ENCODE data around the gene BCL6. TPM values are rescaled to one million over a fixed set of nuclear protein-coding genes. Genes with fewer than 3 reads are reported as not detected.

BCL6 gene
- total and polyA plus RNA-seq, 2 donors (not counting 1 experiment from before 2014, with no cell fraction given): 21.2 to 48.2 TPM

GRCh38 chr3:187673012-187673411, 72.3 kb downstream of the BCL6 start:
- Histone ChIP-seq H3K79me2 (ENCODE audit: control insufficient read depth, insufficient read depth, low read length) (no peaks in the 10 kb centered on the region), H3K4me1 (ENCODE audit: control insufficient read depth in 2 of 2, insufficient read depth in 2 of 2, low read length in 2 of 2) (no peaks in the 10 kb centered on the region), H3K9ac (ENCODE audit: low read length) (no peak overlapping the region), H3K4me2 (replicated peaks; ENCODE audit: low read depth, low read length, poor library complexity, severe bottlenecking) (no peak overlapping the region), H3K27ac (ENCODE audit: low read length in 2 of 2) (no peak overlapping the region), H3K27me3 (replicated peaks in 1 of 4; ENCODE audit: control extremely low read depth in 1 of 4, control insufficient read depth in 3 of 4, insufficient read depth in 4 of 4, low read length in 3 of 4) (peaks cover 0 to 30% (median 21%) of the 10 kb centered on the region in 4 experiments), H3K4me3 (ENCODE audit: control extremely low read depth in 1 of 5, extremely low read depth in 1 of 5, insufficient read depth in 1 of 5, low read depth in 2 of 5, low read length in 4 of 5) (no peak overlapping the region), H3K36me3 (replicated peaks in 1 of 2; ENCODE audit: control extremely low read depth in 1 of 2, control insufficient read depth in 1 of 2, extremely low read depth in 1 of 2, insufficient read depth in 2 of 2, low read length in 1 of 2) (no peaks in the 10 kb centered on the region), H4K20me1 (ENCODE audit: control insufficient read depth, insufficient read depth, low read length, poor library complexity, severe bottlenecking) (no peaks in the 10 kb centered on the region), H3K9me3 (ENCODE audit: control extremely low read depth in 1 of 3, control insufficient read depth in 2 of 3, insufficient read depth in 1 of 3, low read length in 2 of 3) (peaks cover 0 to 7% (median 0%) of the 10 kb centered on the region in 3 donors), H2AFZ (ENCODE audit: insufficient read depth, low read depth, low read length, poor library complexity, severe bottlenecking) (no peak overlapping the region)
- TF ChIP-seq CTCF (IDR thresholded peaks at IDR 0.05) (no peak), EZH2 (IDR thresholded peaks at IDR 0.05; ENCODE audit: borderline replicate concordance, insufficient read depth, low read depth, low read length, poor library complexity, severe bottlenecking) (no peak)
- ChIA-PET CTCF (interaction anchor here (1.3 to 6.9 kb wide), 3 partner anchors 8 to 353 kb away, joined by 3 to 85 read pairs (median 8); no protein-coding TSS in a partner anchor), POLR2A (no interaction called here)
- intact Hi-C loops (cut with micrococcal nuclease): no loop called here
- no CpG with 5 or more reads among the region's 3 CpGs for WGBS (ENCODE audit: insufficient coverage)
- ATAC-seq (ENCODE audit: low read depth) (no peak), DNase-seq (no peak)
- Mint-ChIP-seq H3K4me3 (no peak overlapping the region), H3K27ac (no peak overlapping the region), H3K27me3 (peaks cover 64% of the 10 kb centered on the region), H3K4me1 (peaks cover 2% of the 10 kb centered on the region), H3K9me3 (ENCODE audit: insufficient read depth) (no peaks in the 10 kb centered on the region)

Other genes starting within 250 kb of the BCL6 start
- not detected in 2 replicates for gene SST, start 75.1 kb downstream of the BCL6 start, total RNA-seq
- gene SST, start 75.1 kb downstream of the BCL6 start, polyA plus RNA-seq: not detected in 2 replicates
- gene RTP2, start 42.9 kb downstream of the BCL6 start, total RNA-seq: not detected in 2 replicates
- not detected in 2 replicates for gene RTP2, start 42.9 kb downstream of the BCL6 start, polyA plus RNA-seq